Breast epithelium (tissue), 3 donors: ENCODE measurements around the gene LGALS8.

Experiments used
- CTCF ChIP-seq, 3 donors: fragments of 450-650 bp; IDR thresholded peaks; one replicate each; pipeline ENCODE4 v1.5.1; 2016 to 2017; ENCODE audit warnings: antibody characterized with exemption in 3 of 3, mild to moderate bottlenecking in 3 of 3, moderate library complexity in 3 of 3
- POLR2A ChIP-seq: fragments of 450-650 bp; IDR thresholded peaks from one replicate; pipeline ENCODE4 v1.6.1; 2016; ENCODE audit warnings: antibody characterized with exemption, mild to moderate bottlenecking, moderate library complexity
- POLR2AphosphoS5 ChIP-seq, 3 donors: sonication (generic); formaldehyde crosslinking; IDR thresholded peaks; one replicate each; pipeline ENCODE4 v1.6.1; 2017; ENCODE audit warnings: antibody characterized with exemption in 3 of 3

GRCh38 chr1:236476019-236476418, 47.8 kb upstream of the LGALS8 start:
- TF ChIP-seq CTCF (IDR thresholded peaks at IDR 0.05) (no peak), POLR2A (no peak), POLR2AphosphoS5 (IDR thresholded peaks at IDR 0.05) (no peak)
